HG03135 (cell line): Measurements from ENCODE around the gene WDR7.

Source experiments
- ATAC-seq: cut with Tn5 transposase; IDR thresholded peaks from one replicate; pipeline ENCODE4 v1.9.1; 2021; ENCODE audit warnings: mild to moderate bottlenecking, moderate library complexity; ENCODE audit not compliant: unreplicated experiment

WDR7 gene

GRCh38 chr18:56878711-56879110, 227.6 kb downstream of the WDR7 start:
- no peak for ATAC-seq

GRCh38 chr18:56884511-56884910, 233.4 kb downstream of the WDR7 start:
- ATAC-seq = no peak

GRCh38 chr18:56888978-56889377, 237.8 kb downstream of the WDR7 start:
- no peak for ATAC-seq

- ATAC-seq = no peak
Observed at GRCh38 chr18:56889621-56890020, 238.5 kb downstream of the WDR7 start.

GRCh38 chr18:56890632-56891031, 239.5 kb downstream of the WDR7 start:
- no peak for ATAC-seq

GRCh38 chr18:56891116-56891515, 240.0 kb downstream of the WDR7 start:
- no peak for ATAC-seq

GRCh38 chr18:56891870-56892269, 240.7 kb downstream of the WDR7 start:
- ATAC-seq = no peak

GRCh38 chr18:56897122-56897521, 246.0 kb downstream of the WDR7 start:
- ATAC-seq = no peak

GRCh38 chr18:56899660-56900059, 248.5 kb downstream of the WDR7 start:
- ATAC-seq = no peak

GRCh38 chr18:56900195-56901094, 249.3 kb downstream of the WDR7 start:
- ATAC-seq = no peak

GRCh38 chr18:56901919-56902318, 250.8 kb downstream of the WDR7 start:
- ATAC-seq = no peak

GRCh38 chr18:56902653-56903052, 251.5 kb downstream of the WDR7 start:
- no peak for ATAC-seq

- ATAC-seq = no peak
Observed at GRCh38 chr18:56903686-56904085, 252.5 kb downstream of the WDR7 start.

- no peak for ATAC-seq
Observed at GRCh38 chr18:56907771-56908170, 256.6 kb downstream of the WDR7 start.

- ATAC-seq = no peak
Observed at GRCh38 chr18:56910237-56910636, 259.1 kb downstream of the WDR7 start.

- no peak for ATAC-seq
Observed at GRCh38 chr18:56910967-56911366, 259.8 kb downstream of the WDR7 start.

- no peak for ATAC-seq
Observed at GRCh38 chr18:56913941-56914340, 262.8 kb downstream of the WDR7 start.

- ATAC-seq = no peak
Observed at GRCh38 chr18:56919190-56919589, 268.0 kb downstream of the WDR7 start.

- peak; percentile 95 for ATAC-seq
Observed at GRCh38 chr18:56921896-56922480, 270.8 kb downstream of the WDR7 start.

GRCh38 chr18:56926734-56927133, 275.6 kb downstream of the WDR7 start:
- no peak for ATAC-seq

- ATAC-seq = no peak
Observed at GRCh38 chr18:56927786-56928185, 276.6 kb downstream of the WDR7 start.

- no peak for ATAC-seq
Observed at GRCh38 chr18:56929886-56930285, 278.7 kb downstream of the WDR7 start.
